Stimulated activated CD4-positive, alpha-beta T cell treated with anti-CD3 and anti-CD28 coated beads, Interleukin-4, amount 100 ng/mL, for 4 hours (primary cell): ENCODE measurements around the gene PTK6.
"Not testable (repeated sequence)": the region's sequence is repeated elsewhere in the genome, so short reads cannot be mapped to it uniquely, and the experiment has no call there.

Source experiments
- DNase-seq, 2 experiments: peaks; one replicate each; pipeline ENCODE4 v3.0.0-alpha.2; 2020

PTK6 gene

DNA sequence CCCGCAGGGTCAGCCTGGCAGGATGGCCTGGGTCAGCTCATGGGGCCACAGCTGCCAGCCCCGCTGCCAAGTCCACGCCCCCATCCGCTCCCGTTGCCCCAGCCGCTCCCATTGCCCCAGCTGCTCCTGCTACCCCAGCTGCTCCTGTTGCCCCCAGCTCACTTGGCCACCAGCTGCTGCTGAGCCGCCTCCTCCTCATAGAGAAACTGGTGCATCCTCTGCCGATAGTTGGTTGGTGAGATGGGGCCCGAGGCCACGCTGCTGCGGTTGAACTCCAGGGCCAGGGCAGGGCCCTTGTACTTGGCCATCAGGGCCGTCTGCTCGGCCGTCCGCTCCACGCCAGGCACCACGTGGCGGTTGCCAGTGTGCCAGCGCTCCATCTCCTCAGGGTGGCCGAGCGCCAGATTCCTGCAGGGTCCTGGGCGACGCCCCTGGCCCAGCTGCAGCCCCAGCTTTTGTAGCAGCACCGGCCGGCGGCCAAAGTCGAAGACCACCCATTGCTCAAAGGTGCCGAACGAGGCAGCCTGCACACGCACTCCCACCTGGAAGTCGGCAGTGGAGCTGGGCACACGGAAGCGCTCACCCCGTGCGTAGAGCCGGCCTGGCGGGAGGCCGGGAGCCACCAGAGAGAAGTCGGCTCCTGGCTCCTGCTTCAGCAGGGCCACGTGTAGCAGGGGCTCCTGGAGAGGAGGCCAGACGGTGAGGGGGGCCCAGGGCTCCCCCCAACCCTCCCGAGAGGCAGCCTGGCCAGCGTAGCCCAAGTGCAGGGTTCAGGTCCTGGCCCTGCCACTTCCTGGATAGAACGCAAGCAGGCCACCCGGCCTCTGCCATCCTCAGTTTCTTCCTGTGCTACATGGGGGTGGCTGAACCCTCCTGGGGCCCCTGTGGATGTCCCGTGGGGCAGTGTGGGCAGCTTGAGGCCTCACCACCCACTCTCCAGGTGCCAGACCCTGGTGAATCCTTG, 32.1 kb upstream of the PTK6 start:
- DNase-seq: no peak

DNA sequence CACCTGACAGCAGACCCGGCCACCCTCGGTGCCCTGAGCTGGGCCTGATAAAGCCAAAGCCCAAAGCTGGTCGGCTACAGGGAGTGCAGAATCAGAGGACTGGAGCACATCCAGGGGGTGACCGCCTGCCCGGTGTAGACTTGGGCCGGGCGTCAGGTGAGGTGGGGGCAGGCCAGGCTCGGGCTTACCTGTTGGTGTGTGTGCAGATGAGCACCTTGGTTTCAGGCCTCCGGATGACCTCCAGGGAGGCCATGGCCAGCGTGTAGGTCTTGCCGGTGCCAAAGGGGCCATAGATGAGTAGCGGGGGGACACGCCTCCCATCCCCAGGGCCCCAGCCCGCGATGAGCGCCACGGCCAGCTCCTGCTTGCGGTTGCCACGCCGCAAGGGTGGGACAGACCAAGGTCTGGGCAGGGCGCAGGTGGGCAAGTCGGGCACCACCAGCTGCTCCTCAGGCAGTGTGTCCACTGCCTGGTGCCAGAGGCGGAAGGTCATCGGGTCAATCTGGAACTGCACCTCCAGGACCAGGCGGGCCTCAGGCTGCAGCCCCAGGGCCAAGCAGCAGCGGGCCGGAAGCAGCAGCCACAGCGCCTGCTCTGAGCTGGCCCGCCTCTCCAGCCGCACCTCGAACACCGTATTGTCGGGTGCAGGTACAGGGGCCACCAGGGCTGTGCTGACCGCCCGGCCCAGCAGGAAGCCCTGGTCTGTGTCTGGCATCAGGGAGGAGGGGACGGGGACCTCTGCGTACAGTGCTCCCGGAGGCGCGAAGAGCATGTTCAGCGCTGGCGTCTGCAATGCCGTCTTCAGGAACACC, 31.2 kb upstream of the PTK6 start:
- no peak for DNase-seq

DNA sequence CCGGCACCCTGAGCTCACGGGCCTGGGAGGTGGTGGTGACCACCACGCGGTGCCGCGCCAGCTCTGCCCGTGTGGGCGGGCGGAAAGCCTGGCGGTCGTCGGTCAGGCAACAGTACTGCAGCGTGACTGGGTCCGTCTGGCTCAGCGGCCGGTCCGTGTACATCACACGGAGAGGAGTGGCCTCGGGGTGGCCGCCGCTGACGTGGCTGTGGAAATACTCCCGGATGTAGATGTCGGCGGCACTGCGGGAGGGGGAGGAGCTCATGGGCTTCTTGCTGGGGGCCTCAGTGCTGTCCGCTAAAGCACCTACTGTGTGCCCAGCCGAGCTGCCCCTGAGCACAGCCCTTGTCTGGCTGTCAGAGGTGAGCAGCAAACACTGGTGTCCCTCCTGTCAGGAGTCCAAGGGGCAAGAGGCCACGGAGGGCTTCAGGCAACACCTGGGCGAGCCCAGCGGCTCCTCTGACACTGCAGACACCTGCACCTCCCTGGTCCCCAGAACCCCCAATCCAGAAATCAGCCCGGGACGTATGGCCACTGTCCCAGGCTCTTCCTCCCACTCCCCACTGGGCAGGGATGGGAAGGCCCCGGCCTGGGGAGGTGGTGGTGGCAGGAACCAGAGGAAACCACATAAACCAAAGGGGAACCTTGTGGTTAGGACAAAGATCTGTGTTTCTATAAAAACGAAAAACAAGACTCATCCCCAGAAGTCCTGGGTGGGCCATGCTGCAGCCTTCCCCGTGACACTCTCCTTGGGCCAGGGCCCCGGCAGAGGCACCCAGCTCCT, 30.4 kb upstream of the PTK6 start:
- peak in 1 of 2 experiments; percentile 24 for DNase-seq

DNA sequence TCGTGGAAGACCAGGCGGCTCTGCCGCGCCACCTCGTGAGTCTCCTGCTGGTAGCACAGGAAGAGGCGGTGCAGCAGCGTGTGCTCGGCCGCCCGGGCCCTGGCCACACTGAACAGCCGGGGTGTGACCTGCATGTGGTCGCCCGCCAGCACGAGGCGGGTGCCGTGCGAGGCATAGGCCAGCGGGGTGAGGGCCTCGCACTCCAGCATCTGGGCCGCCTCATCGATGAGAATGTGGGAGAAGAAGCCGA, 29.9 kb upstream of the PTK6 start:
- DNase-seq: no peak

DNA sequence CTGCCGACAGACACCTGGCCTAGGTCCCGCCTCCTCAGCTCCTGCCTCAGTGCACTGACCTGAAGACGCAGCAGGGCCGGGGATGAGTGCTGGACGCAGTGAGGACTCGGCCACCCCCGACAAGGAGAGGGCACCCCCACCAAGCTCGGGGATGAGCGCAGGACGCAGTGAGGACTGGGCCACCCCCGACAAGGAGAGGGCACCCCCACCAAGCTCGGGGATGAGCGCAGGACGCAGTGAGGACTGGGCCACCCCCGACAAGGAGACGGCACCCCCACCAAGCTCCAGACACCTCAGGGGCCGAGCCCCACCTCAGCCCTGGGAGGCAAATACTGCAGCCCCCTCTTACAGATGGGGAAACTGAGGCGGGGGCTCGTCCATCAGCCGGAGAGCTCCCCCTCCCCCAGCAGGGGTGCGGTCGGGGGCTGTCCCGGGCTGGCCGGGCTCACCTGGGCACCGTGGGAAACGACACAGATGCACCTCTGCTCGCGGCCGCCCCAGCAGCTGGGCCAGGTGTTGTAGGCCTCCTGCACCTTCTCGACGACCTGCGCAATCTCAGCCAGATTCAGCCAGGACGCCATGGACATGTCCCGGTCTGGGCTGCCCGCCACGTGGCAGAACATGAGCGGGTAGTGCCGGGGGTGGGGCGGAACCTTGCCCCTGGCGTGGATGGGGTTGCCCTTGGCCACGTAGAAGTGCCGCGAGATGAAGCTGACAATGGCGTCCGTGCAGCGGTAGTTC, 29.4 kb upstream of the PTK6 start:
- DNase-seq: no peak

DNA sequence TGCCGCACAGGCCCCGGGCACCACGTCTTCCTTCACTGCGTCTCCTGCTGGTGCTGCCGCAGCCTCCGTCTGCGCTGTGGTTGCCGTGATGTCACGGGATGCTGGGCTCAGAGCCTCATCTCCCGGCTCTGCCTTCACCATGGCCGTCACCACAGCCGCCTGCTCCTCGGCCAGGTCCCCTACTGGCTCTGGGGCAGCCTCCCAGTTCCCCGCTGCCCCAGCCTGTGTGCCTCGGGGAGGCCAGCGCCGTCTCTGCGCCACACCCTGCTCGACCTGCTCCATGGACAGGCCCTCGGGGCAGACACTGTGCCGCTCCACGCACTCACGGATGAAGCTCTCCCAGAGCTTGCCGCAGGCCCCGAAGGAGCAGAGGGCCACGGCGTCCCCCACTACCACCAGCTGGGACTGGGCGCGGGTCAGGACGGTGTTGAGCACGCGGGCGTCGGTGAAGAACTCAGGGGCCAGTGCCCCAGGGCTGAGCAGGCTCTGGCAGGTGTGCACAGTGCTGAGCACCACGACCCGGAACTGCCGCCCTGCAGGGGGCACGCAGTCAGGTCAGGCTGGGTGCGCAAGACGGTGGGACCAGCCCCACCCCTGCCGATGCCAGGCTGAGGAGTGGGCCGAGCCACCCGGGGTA, 28.6 kb upstream of the PTK6 start:
- DNase-seq: no peak

DNA sequence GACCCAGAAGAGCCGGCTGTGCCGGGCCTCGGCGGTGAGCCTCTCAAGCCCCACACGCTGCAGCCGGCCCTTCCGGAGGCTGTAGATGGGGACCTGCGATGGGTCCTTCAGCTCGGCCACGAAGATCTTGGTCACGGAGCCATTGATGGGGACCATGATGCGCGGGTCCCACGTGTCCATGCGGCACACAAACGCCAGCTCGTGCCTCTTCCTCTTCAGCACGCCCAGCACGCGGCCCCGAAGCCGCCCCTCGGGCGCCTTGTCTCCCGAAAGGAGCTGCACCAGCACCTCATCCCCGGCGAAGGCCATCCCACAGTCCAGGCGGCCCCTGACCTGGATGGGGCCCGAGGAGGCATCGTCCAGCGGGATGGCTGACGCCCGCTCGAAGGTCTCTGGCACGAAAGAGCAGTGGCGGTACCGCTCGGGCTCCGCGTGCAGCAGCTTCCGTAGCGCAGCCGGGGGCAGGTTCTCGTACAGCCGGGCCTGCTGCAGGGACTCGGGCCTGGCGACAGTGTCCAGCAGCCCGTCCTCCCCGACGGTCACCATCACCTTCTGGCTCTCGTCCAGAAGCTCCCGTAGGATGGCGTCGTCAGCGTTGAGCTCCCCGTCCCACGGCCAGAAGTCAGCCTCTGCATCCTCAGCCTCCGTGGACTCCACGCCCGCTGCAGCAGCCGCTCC, 28.0 kb upstream of the PTK6 start:
- no peak for DNase-seq

DNA sequence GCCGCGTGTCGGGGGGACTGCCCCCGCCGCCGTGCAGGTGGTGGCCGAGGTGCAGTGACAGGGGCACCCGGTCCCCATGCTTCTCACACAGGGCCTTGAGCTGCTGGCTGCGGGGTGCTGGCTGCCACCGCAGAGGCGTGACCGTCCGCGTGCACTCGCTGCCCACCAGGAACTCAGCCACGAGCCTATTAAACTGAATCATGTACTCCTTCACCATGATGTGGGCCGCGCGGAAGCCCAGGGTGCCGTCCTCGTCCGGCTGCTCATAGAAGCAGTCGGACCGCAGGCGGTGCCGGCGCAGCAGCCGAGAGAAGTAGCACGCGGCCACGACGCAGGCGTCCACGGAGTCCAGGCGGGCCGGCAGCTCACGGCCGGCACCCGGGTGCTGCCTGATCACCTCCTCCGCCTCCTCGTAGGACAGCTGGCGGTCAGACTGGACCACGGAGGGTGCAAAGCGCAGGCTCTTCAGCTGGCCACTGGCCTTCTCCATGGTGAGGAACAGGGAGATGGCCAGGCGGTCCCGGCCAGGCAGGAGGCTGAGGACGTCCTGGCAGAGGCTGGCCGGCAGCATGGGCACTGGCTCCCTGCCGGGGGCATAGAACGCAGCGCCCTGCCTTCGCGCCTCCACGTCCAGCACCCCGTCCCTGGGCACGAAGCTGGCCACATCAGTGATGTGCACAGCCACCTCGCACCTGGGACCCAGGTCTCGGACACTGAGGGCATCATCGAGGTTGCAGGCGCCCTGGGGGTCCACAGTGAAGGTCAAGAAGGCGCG, 27.0 kb upstream of the PTK6 start:
- no peak for DNase-seq

DNA sequence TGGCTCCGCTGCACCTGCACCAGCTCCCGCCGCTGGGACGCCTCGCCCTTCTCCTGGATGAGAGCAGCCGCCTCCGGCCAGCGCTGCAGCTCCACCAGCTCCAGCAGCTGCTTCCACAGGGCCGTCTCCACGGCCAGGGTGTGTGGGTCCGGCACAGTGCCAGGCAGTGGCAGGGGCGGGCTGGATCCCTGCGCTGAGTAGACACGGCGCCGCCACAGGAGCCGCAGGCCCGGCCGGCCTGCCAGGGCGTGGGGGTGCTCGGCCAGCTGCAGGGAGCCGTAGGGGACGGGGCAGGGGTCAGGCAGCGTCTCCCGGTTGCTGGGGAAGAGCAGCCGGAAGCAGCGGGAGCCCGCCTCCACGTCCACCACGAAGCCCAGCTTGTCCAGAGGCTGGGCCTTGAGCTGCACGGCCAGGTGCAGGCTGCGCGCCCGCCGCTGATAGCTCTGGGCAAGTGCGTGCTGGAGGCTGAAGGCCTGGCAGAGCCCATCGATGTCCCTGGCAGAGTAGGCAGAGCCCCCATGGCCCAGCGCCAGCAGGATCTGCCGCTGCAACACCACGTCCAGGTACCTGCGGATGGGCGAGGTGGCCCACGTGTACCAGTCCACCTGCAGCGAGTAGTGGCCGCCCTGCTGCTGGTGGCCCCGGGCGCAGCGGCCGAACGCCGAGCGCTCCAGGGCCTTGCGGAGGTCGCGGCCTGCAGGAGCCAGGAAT, 26.2 kb upstream of the PTK6 start:
- no peak for DNase-seq

DNA sequence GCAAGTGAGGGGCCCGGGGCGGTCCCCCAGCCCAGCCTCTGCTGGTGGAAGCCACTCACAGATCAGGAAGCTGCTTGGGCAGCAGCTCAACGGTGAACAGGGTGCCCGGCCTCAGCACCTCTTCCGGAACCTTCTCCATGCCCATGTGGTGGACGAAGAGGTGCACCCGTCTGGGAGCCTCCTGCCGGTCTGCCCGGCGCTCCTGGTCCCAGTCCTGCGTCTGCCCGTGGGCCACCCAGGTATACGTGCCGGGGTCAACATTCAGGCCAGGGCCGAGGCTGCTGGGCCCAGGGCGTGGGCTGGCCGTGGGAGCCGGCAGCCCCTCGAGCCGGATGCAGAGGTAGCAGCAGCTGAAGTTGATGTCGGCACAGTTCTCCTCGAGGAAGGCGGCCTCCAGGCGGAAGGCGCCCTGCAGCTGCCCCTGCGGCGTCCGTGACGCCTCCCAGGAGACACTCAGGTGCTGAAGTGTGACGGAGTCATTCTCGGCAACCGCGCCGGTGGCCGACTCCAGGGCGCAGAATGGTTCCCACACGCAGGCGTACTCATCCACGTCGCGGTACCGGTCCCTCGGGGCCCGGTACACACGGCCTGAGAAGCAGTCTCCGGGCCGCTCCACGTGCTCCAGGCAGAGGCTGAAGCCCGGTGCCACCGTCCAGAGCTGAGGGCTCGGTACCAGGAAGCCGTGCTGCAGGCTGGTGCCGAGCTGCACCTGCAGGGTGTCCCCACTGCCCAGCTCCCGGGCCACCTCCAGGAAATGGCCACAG, 25.5 kb upstream of the PTK6 start:
- no peak for DNase-seq

DNA sequence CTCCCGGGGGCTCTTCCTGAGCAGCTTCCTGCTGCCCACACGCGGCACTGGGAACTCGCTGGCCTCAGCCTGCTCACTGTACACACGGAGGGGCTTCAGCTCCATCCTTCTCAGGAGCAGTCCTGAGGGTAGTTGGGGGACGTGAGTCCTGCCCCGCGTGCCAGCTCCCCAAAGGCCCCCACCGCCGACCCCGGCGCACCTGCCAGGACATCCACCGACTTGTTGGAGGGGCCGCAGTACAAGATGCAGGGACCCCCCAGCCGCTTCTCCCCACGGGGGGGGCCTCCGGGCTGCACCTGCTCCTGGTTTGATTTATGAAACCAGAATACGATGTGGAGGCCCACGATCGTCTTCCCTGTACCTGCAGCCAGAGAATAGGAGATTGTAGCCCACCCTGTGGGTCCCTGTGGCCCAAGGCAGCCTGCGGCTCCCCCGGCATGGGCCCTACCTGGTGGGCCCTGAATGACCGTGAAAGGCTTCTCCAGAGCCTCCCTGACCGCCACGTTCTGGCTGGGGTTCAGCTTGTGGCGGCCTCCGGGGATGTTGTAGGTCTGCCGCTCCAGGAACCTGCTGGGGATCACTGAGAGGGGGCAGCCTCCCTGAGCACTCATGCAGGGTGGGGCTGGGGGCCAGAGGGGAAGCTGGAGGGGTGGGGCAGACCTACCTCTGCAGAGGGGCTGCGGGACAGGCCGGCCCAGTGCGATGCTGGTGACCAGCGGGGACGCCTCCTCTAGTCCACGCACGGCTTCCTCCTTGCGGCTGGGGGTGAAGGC, 24.6 kb upstream of the PTK6 start:
- no peak for DNase-seq

DNA sequence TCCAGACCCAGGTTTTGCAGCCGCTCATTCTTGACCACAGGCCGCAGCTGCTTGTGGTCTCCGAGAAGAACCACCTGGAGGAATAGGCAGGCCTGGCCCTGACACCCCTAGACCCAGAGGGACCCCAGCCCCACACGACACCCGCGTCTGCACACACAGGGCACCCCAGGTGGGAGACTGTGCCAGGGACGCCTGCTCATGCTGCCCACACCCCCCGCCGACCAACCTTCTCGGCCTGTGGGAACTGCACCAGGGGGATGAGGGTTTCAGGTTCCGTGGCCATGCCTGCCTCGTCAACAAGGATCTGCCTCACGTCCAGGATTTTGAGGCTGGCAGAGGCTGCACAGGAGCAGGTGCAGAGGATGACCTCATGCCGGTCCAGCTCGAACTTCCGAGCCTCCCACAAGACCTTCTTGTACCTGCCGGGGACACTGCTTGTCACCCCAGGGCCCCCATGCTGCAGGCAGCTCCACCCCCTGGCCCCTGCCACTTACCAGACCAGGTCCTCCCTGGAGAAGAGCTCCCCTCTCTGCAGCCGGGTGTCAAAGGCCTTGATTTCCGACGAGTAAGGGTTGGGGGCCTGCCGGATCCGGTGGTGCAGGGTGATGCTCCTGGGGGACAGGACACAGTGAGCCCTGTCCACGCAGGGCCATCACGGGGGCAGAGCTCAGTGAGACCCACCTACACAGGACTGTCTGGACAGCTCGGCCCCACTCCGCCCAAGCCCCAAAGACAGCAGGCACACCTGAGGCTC, 23.9 kb upstream of the PTK6 start:
- no peak for DNase-seq

DNA sequence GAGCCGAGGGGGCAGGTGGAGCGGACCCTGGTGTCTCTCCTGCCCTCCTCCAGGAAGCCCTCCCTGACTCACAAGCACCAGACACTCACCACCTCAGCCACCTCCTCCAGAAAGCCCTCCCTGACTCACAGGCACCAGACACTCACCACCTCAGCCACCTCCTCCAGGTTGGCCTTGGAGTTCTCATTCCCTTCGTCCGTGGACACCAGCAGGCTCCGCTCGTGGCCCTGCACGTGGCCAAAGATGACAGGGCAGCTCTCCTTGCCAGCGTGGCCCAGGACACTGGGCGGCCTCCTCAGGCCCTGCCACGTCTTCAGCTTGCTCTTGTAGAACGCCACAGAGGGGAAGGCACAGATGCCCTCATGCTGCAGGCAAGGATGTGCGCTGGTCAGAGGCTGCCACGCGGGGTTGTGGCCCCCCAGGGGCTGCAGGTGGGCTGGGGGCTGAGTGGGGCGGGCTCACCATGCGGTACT, 23.2 kb upstream of the PTK6 start:
- DNase-seq: no peak

DNA sequence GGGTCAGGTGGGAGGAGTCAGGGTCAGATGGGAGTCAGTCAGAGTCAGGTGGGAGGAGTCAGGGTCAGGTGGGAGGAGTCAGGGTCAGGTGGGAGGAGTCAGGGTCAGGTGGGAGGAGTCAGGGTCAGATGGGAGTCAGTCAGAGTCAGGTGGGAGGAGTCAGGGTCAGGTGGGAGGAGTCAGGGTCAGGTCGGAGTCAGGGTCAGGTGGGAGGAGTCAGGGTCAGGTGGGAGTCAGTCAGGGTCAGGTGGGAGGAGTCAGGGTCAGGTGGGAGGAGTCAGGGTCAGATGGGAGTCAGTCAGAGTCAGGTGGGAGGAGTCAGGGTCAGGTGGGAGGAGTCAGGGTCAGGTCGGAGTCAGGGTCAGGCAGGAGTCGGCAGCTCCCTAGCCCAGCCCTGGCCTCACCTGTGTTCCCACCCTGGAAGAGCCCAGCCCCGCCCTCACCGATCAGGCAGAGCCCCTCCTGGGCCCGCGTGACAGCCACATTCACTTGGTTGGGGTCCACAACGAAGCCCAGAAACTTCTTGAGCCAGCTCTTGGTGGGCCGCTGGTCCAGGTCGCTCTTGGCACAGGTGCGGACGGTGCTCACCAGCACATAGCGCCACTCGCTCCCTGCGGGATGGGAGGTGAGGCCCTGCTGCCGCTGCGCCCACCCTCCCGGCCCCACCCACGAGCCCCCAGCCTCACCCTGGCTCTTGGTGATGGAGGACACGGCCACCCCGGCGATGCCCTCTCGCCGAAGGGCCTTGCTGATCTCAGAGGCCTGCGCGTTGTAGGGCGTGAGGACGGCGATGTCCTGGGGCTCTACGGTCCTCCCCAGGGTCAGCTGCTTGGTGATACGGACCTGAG, 22.5 kb upstream of the PTK6 start:
- DNase-seq: not testable (repeated sequence)

DNA sequence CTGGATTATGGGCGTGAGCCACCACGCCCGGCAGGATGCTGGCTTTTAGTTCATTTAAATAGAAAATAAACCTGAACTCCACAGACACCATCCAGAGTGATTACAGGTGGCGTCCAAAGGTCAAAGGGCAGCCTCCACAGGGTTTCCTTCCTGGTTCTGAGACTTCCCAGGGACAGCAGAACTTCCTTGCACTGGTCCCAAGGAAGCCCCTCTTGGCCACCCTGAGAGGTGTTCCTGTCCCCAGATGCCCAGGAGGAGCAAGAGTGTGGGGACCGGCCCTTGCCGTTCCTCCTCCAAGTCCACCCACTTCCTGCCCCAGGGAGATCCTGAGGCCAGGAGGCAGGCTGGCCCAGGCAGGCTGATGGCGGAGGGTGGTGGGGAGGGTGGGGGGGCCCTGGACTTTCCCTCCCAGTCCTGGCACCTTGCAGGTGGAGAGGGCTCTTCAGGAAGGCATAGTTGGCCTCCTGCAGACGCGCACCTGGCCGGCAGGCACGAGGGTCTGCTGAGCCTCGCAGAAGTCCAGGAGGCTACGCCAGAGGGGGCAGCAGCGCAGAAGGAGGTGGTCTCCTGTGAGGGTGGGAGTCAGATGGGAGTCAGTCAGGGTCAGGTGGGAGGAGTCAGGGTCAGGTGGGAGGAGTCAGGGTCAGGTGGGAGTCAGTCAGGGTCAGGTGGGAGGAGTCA, 21.8 kb upstream of the PTK6 start:
- no peak for DNase-seq

DNA sequence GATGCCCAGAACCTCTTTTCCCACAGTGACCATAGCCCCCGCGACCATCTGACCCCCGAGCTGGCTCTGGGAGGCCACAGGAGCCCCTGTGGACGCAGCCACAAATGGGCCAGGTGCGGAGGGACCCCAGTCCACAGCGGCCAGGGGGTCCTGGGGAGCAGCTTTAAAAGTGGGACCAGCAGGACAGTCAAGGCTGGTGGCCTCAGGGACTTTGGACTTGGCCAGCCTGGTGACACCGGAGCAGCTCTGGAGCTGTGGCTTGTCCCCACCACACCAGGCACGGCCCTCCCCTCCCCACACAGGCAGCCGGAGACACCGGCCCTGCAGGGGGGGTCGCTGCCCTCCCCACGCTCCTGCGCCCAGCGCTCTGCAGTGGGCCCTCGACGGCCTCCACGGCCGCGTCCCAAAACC, 20.3 kb upstream of the PTK6 start:
- no peak for DNase-seq
